ENCODE results near the gene AMPD2.
A peak's percentile ranks its signal among the peaks of the same experiment; 100 is the strongest.

Gene AMPD2

GRCh38 chr1:109619576-109620400 lies at the start of gene AMPD2, which contains the start of gene GNAT2:
TSS of gene AMPD2 (plus strand) at chr1:109619837. CDS start at chr1:109621176, 1,339 bp downstream.
TSS of gene GNAT2 (minus strand) at chr1:109619616. CDS start at chr1:109612870, 6,746 bp downstream.
- DNase-seq = no peak

GRCh38 chr1:109570414-109570813 lies 49.2 kb upstream of the AMPD2 start:
- DNase-seq = no peak

GRCh38 chr1:109573785-109574184 lies 45.9 kb upstream of the AMPD2 start:
- peak; percentile 18 for DNase-seq

- no peak for DNase-seq
These were observed 40.6 kb upstream of the AMPD2 start for GRCh38 chr1:109578947-109579443.

GRCh38 chr1:109579491-109579890 lies 40.1 kb upstream of the AMPD2 start:
- DNase-seq = no peak

- DNase-seq = no peak
These were observed 37.6 kb upstream of the AMPD2 start for GRCh38 chr1:109582021-109582420.

GRCh38 chr1:109584766-109585165 lies 34.9 kb upstream of the AMPD2 start:
- no peak for DNase-seq

- DNase-seq = no peak
These were observed 33.6 kb upstream of the AMPD2 start for GRCh38 chr1:109586055-109586454.

- no peak for DNase-seq
These were observed 30.5 kb upstream of the AMPD2 start for GRCh38 chr1:109589177-109589576.

GRCh38 chr1:109589679-109590078 lies 30.0 kb upstream of the AMPD2 start:
- DNase-seq = no peak

GRCh38 chr1:109592916-109593315 lies 26.7 kb upstream of the AMPD2 start:
- DNase-seq = no peak

GRCh38 chr1:109595531-109595930 lies 24.1 kb upstream of the AMPD2 start:
- DNase-seq = no peak

GRCh38 chr1:109598156-109598555 lies 21.5 kb upstream of the AMPD2 start:
- no peak for DNase-seq

- DNase-seq = no peak
These were observed 21.0 kb upstream of the AMPD2 start for GRCh38 chr1:109598655-109599054.

- no peak for DNase-seq
These were observed 16.4 kb upstream of the AMPD2 start for GRCh38 chr1:109603229-109603628.

GRCh38 chr1:109605381-109605780 lies 14.3 kb upstream of the AMPD2 start:
- DNase-seq = no peak

- DNase-seq = no peak
These were observed 9.8 kb upstream of the AMPD2 start for GRCh38 chr1:109609881-109610280.

GRCh38 chr1:109610609-109611307 lies 8.9 kb upstream of the AMPD2 start:
- DNase-seq = no peak

- no peak for DNase-seq
These were observed 8.2 kb upstream of the AMPD2 start for GRCh38 chr1:109611308-109611990.

GRCh38 chr1:109613361-109614147 lies 6.1 kb upstream of the AMPD2 start:
- no peak for DNase-seq

- DNase-seq = peak; percentile 87
These were observed 3.8 kb upstream of the AMPD2 start for GRCh38 chr1:109615879-109616278.

GRCh38 chr1:109616391-109616790 lies 3.2 kb upstream of the AMPD2 start:
- no peak for DNase-seq

Data from SIG-M5 (cell line).